GM12878 (cell line): Measurements from ENCODE around the gene TSSC4. TPM values are rescaled to one million over a fixed set of nuclear protein-coding genes. Genes with fewer than 3 reads are reported as not detected.

Source experiments
- ATAC-seq: fragments of 200-7000 bp; cut with Tn5 transposase; 3 replicates; pipeline ENCODE4 v1.9.1; 2020; ENCODE audit warnings: mild to moderate bottlenecking, moderate library complexity
- BruUV-seq: library from RNA; stranded (reverse); fragments of 400-500 nt; replicated peaks from 2 replicates; lab custom pipeline; 2021; lab: Mats Ljungman, UMichigan
- CTCF ChIA-PET: fragments of 300-600 bp; sonication (Branson Sonifier 250); formaldehyde crosslinking; extraction: SDS; loops from one replicate; lab custom pipeline; 2021; ENCODE audit warnings: inconsistent platforms; lab: Yijun Ruan, JAX
- POLR2A ChIA-PET: fragments of 350-600 bp; formaldehyde crosslinking; extraction: SDS; loops from one replicate; lab custom pipeline; 2021; ENCODE audit warnings: inconsistent platforms; lab: Charles Lee
- RAD21 ChIA-PET: fragments of 300-600 bp; sonication (Branson Sonifier 250); formaldehyde crosslinking; loops from one replicate; lab custom pipeline; 2023; ENCODE audit warnings: antibody characterized with exemption; ENCODE audit not compliant: unreplicated experiment; lab: Charles Lee
- SMC1A ChIA-PET: fragments of 300-600 bp; sonication (Branson Sonifier 250); formaldehyde crosslinking; loops from one replicate; lab custom pipeline; 2023; ENCODE audit not compliant: unreplicated experiment, uncharacterized antibody; lab: Charles Lee
- DNase-seq: peaks from one replicate; pipeline ENCODE4 v3.0.0-alpha.2; 2011; ENCODE audit warnings: low read depth, low spot score
- FAIRE-seq: peaks from 3 replicates; lab custom pipeline; 2011; peaks lifted over from hg19 to GRCh38; lab: Jason Lieb, UNC
- H2AFZ ChIP-seq: 2 replicates; pipeline ENCODE4 v1.6.0; 2011; ENCODE audit warnings: low read depth, low read length, control low read depth; ENCODE audit not compliant: control insufficient read depth
- H3K27ac ChIP-seq: 2 replicates; pipeline ENCODE4 v1.5.1; 2011; ENCODE audit warnings: control low read depth; ENCODE audit not compliant: control insufficient read depth, insufficient read depth
- H3K27me3 ChIP-seq, 2 experiments: replicated peaks in 1 of 2; 2 replicates each; pipeline versions ENCODE4 v1.6.0 to v1.6.1; 2011; ENCODE audit warnings: low read length in 1 of 2; ENCODE audit not compliant: control insufficient read depth in 2 of 2, insufficient read depth in 2 of 2
- H3K36me3 ChIP-seq, 2 experiments: 2 replicates each; pipeline ENCODE4 v1.5.1; 2011; ENCODE audit warnings: low read length in 1 of 2; ENCODE audit not compliant: control insufficient read depth in 2 of 2, insufficient read depth in 2 of 2
- H3K4me1 ChIP-seq: 2 replicates; pipeline ENCODE4 v1.6.1; 2011; ENCODE audit warnings: mild to moderate bottlenecking, low read length, moderate library complexity, mixed read lengths; ENCODE audit not compliant: control insufficient read depth, insufficient read depth
- H3K4me2 ChIP-seq: 2 replicates; pipeline ENCODE4 v1.6.0; 2011; ENCODE audit warnings: control low read depth; ENCODE audit not compliant: control insufficient read depth, insufficient read depth
- H3K4me3 ChIP-seq: fragments of 200-600 bp; sonication (generic); 2 replicates; pipeline ENCODE4 v1.5.1; 2016
- H3K79me2 ChIP-seq: 2 replicates; pipeline ENCODE4 v1.6.0; 2011; ENCODE audit warnings: low read length; ENCODE audit not compliant: control insufficient read depth, insufficient read depth
- H3K9ac ChIP-seq: 2 replicates; pipeline ENCODE4 v1.8.0; 2011; ENCODE audit warnings: low read length, control low read depth, mixed read lengths; ENCODE audit not compliant: control insufficient read depth, insufficient read depth
- H3K9me3 ChIP-seq: replicated peaks from 3 replicates; pipeline ENCODE4 v1.5.1; 2011; ENCODE audit warnings: mild to moderate bottlenecking, low read length; ENCODE audit not compliant: control insufficient read depth, insufficient read depth
- H4K20me1 ChIP-seq: 2 replicates; pipeline ENCODE4 v1.6.0; 2011; ENCODE audit not compliant: control insufficient read depth, insufficient read depth
- DPF2 ChIP-seq: fragments of 450-650 bp; IDR thresholded peaks from 2 replicates; pipeline ENCODE4 v1.6.1; 2017; ENCODE audit warnings: mild to moderate bottlenecking
- ELK1 ChIP-seq: IDR thresholded peaks from 2 replicates; pipeline ENCODE4 v1.6.1; 2012; ENCODE audit warnings: low read depth, low read length, improper control_type of control experiment
- EP300 ChIP-seq, 2 experiments: fragments of 150-350 bp in 1 of 2; IDR thresholded peaks; 2 replicates each; pipeline ENCODE4 v1.6.1; 2011 to 2012; ENCODE audit warnings: low read depth in 2 of 2, low read length in 2 of 2, borderline replicate concordance in 1 of 2, improper control_type of control experiment in 1 of 2, inconsistent platforms in 1 of 2; ENCODE audit not compliant: control insufficient read depth in 1 of 2
- ESRRA ChIP-seq: IDR thresholded peaks from 2 replicates; pipeline ENCODE4 v1.6.1; 2012; ENCODE audit warnings: mild to moderate bottlenecking, low read length, improper control_type of control experiment
- HDGF ChIP-seq: fragments of 450-650 bp; IDR thresholded peaks from 2 replicates; pipeline ENCODE4 v1.6.1; 2016; ENCODE audit warnings: antibody characterized with exemption
- NR2F1 ChIP-seq: fragments of 450-650 bp; conservative IDR thresholded peaks from 2 replicates; pipeline ENCODE4 v1.6.1; 2017; ENCODE audit warnings: mild to moderate bottlenecking
- PAX5 ChIP-seq: IDR thresholded peaks from 2 replicates; pipeline ENCODE4 v1.6.1; 2011; ENCODE audit warnings: low read depth, low read length, borderline replicate concordance
- PML ChIP-seq: IDR thresholded peaks from 2 replicates; pipeline ENCODE4 v1.6.1; 2012; ENCODE audit warnings: low read length, inconsistent platforms
- RCOR1 ChIP-seq: conservative IDR thresholded peaks from 2 replicates; pipeline ENCODE4 v1.6.1; 2012; ENCODE audit warnings: low read depth, low read length, improper control_type of control experiment
- RELA ChIP-seq: fragments of 450-650 bp; IDR thresholded peaks from 2 replicates; pipeline ENCODE4 v1.8.0; 2014; ENCODE audit warnings: borderline replicate concordance; ENCODE audit not compliant: partially characterized antibody
- STAT3 ChIP-seq: IDR thresholded peaks from 2 replicates; pipeline ENCODE4 v1.6.1; 2011; ENCODE audit warnings: low read depth, low read length, improper control_type of control experiment
- ZNF592 ChIP-seq: fragments of 450-650 bp; IDR thresholded peaks from 2 replicates; pipeline ENCODE4 v1.6.1; 2017; ENCODE audit warnings: mild to moderate bottlenecking, moderate library complexity
- WGBS: methylation state at CpG from one replicate; pipeline ENCODE4 v1.1.6; 2016; ENCODE audit warnings: low lambda C conversion rate; ENCODE audit not compliant: insufficient replicate concordance, insufficient coverage; ENCODE audit errors: missing lambda C conversion rate; 5-methylcytosine and 5-hydroxymethylcytosine counted together
- in situ Hi-C: fragments of 300-500 bp; cut with MboI; formaldehyde crosslinking; loops from 9 replicates; pipeline ENCODE4 v1.14.3; 2018; ENCODE audit warnings: mixed read lengths
- intact Hi-C: fragments of 100-400 bp; cut with micrococcal nuclease; formaldehyde crosslinking; loops from one replicate; pipeline ENCODE4 v1.14.2; 2022; ENCODE audit not compliant: unreplicated experiment
- polyA plus RNA-seq, 11 experiments: library from polyadenylated mRNA; depleted of rRNA in 4 of 11; unstranded in 6 of 11; stranded (reverse) in 5 of 11; fragments of >200 nt; fragmentation: Nextera tagmentation in 4 of 11; fragmentation: Illumina TruSeq in 1 of 11; extraction: Ambion mirVana in 4 of 11; extraction: Trizol in 1 of 11; gene quantifications; 1 replicate in 1 of 11; 2 replicates in 10 of 11; pipeline versions ENCODE4 v1.2.1 to v1.2.3, GENCODE V29; 2011 to 2016; ENCODE audit warnings: inconsistent platforms in 2 of 11, missing spikeins in 2 of 11, low read depth in 1 of 11
- total RNA-seq, 4 experiments: library from RNA; depleted of rRNA in 3 of 4; stranded (reverse); fragments of >200 nt in 3 of 4; fragmentation: Illumina TruSeq in 1 of 4; extraction: Trizol in 1 of 4; gene quantifications; 2 replicates each; pipeline versions ENCODE4 v1.2.1 to v1.2.3, GENCODE V29; 2013 to 2021
- TF ChIP-seq, protein P1 (sequence below): IDR thresholded peaks from 2 replicates; pipeline ENCODE4 v1.6.1; 2011; ENCODE audit warnings: mild to moderate bottlenecking, low read depth, low read length, moderate library complexity; ENCODE audit not compliant: insufficient replicate concordance

The TSSC4 gene
- total and polyA plus RNA-seq, 10 of the 15 experiments (the other 5 are each of a cell fraction or from before 2014, with no cell fraction given): 0.69 to 70.1 (median 25.7) TPM

GRCh38 chr11:2437516-2437915 is 37.0 kb downstream of the TSSC4 start (continued):
- TF ChIP-seq ZNF592 (no peak), ELK1 (no peak), NR2F1 (no peak), STAT3 (no peak), PML (no peak), EP300 (IDR thresholded peaks at IDR 0.05; ENCODE audit: borderline replicate concordance in 1 of 2, control insufficient read depth in 1 of 2, low read depth in 2 of 2, low read length in 2 of 2) (no peak)

- Histone ChIP-seq H3K9me3 (no peaks in the 10 kb centered on the region; the same call in 2 of the 3 replicates), H3K4me1 (no peaks in the 10 kb centered on the region), H3K9ac (no peak overlapping the region), H3K79me2 (no peaks in the 10 kb centered on the region), H3K4me3 (no peak overlapping the region), H3K27me3 (no peaks in the 10 kb centered on the region; a peak in 1 of 4 replicates), H3K27ac (no peak overlapping the region), H3K4me2 (no peak overlapping the region), H3K36me3 (no peaks in the 10 kb centered on the region), H2AFZ (no peak overlapping the region), H4K20me1 (no peaks in the 10 kb centered on the region)
- ChIA-PET SMC1A (no interaction called here), RAD21 (interaction anchor here (0.8 kb wide), 1 partner anchor 558 kb away, joined by 3 read pairs; no protein-coding TSS in a partner anchor), POLR2A (no interaction called here), CTCF (no interaction called here)
- DNase-seq: no peak
- BruUV-seq: no TSS peak
- FAIRE-seq: no peak
- intact Hi-C loops (no loop called here), in situ Hi-C loops (no loop called here)
- TF ChIP-seq ESRRA: no peak
- no peak for TF ChIP-seq PAX5
- TF ChIP-seq, protein P1, sequence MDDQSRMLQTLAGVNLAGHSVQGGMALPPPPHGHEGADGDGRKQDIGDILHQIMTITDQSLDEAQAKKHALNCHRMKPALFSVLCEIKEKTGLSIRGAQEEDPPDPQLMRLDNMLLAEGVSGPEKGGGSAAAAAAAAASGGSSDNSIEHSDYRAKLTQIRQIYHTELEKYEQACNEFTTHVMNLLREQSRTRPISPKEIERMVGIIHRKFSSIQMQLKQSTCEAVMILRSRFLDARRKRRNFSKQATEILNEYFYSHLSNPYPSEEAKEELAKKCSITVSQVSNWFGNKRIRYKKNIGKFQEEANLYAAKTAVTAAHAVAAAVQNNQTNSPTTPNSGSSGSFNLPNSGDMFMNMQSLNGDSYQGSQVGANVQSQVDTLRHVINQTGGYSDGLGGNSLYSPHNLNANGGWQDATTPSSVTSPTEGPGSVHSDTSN: no peak
- TF ChIP-seq DPF2: no peak
- TF ChIP-seq HDGF: no peak
- no peak for TF ChIP-seq RCOR1
- no peak for TF ChIP-seq RELA
- WGBS: 44% methylated on average over 3 of the region's 3 CpGs
- ATAC-seq: no peak
Observed at GRCh38 chr11:2439820-2440219, 39.3 kb downstream of the TSSC4 start.
